WTC11 (cell line): ENCODE data around the gene RAI1. TPM values are rescaled to one million over a fixed set of nuclear protein-coding genes. Genes with fewer than 3 reads are reported as not detected.

Experiments used
- ATAC-seq: fragments of 200-7000 bp; cut with Tn5 transposase; 2 replicates; pipeline ENCODE4 v1.10.0; 2021; ENCODE audit warnings: mild to moderate bottlenecking, moderate library complexity
- CTCF ChIA-PET: fragments of 300-600 bp; sonication (Branson Sonifier 250); formaldehyde crosslinking; loops from one replicate; lab custom pipeline; 2021; ENCODE audit warnings: antibody characterized with exemption; lab: Charles Lee
- POLR2A ChIA-PET: fragments of 350-600 bp; sonication (Branson Sonifier 250); formaldehyde crosslinking; loops from one replicate; lab custom pipeline; 2021; ENCODE audit warnings: antibody characterized with exemption; lab: Charles Lee
- DNase-seq: peaks from one replicate; pipeline ENCODE4 v3.0.0; 2021; ENCODE audit warnings: low spot score
- H3K27ac Mint-ChIP-seq: 2 replicates; pipeline ENCODE4 v1.8.0; 2021; ENCODE audit warnings: mixed read lengths
- H3K27me3 Mint-ChIP-seq: 2 replicates; pipeline ENCODE4 v1.8.0; 2021; ENCODE audit warnings: low read depth, mild to moderate bottlenecking, moderate library complexity, mixed read lengths
- H3K36me3 Mint-ChIP-seq: 2 replicates; pipeline ENCODE4 v1.8.0; 2021; ENCODE audit warnings: mixed read lengths
- H3K4me1 Mint-ChIP-seq: 2 replicates; pipeline ENCODE4 v1.8.0; 2022; ENCODE audit warnings: mixed read lengths
- H3K4me3 Mint-ChIP-seq: 2 replicates; pipeline ENCODE4 v1.8.0; 2021; ENCODE audit warnings: mild to moderate bottlenecking, moderate library complexity, mixed read lengths
- H3K9me3 Mint-ChIP-seq: 2 replicates; pipeline ENCODE4 v1.8.0; 2021; ENCODE audit warnings: mixed read lengths
- AFF4 ChIP-seq: sonication (generic); formaldehyde crosslinking; IDR thresholded peaks from 2 replicates; pipeline ENCODE4 v1.8.1; 2023; ENCODE audit warnings: mild to moderate bottlenecking, missing genetic modification reagents, borderline replicate concordance
- CTCF ChIP-seq: fragments of 200-600 bp; IDR thresholded peaks from 2 replicates; pipeline ENCODE4 v1.8.0; 2022; ENCODE audit warnings: antibody characterized with exemption
- ERG ChIP-seq: fragments of 250-450 bp; sonication (Bioruptor Pico); IDR thresholded peaks from 2 replicates; pipeline ENCODE4 v1.8.0; 2021; ENCODE audit warnings: mild to moderate bottlenecking
- KAT7 ChIP-seq: sonication (generic); formaldehyde crosslinking; IDR thresholded peaks from 2 replicates; pipeline ENCODE4 v1.8.1; 2023; ENCODE audit warnings: missing genetic modification reagents, mild to moderate bottlenecking, borderline replicate concordance
- MAX ChIP-seq: sonication (generic); formaldehyde crosslinking; IDR thresholded peaks from 2 replicates; pipeline ENCODE4 v1.8.0; 2022; ENCODE audit warnings: mild to moderate bottlenecking, missing genetic modification reagents
- MYBL2 ChIP-seq: sonication (generic); formaldehyde crosslinking; IDR thresholded peaks from 2 replicates; pipeline ENCODE4 v1.8.1; 2023; ENCODE audit warnings: mild to moderate bottlenecking, moderate library complexity, missing genetic modification reagents
- NFATC4 ChIP-seq: fragments of 250-450 bp; sonication (Bioruptor Pico); IDR thresholded peaks from 2 replicates; pipeline ENCODE4 v1.9.0; 2021; ENCODE audit warnings: mild to moderate bottlenecking
- NR2C2 ChIP-seq: sonication (generic); formaldehyde crosslinking; IDR thresholded peaks from 2 replicates; pipeline ENCODE4 v1.8.0; 2022; ENCODE audit warnings: mild to moderate bottlenecking, missing genetic modification reagents
- RELA ChIP-seq: sonication (generic); formaldehyde crosslinking; IDR thresholded peaks from 2 replicates; pipeline ENCODE4 v1.8.1; 2022; ENCODE audit warnings: missing genetic modification reagents, mild to moderate bottlenecking, borderline replicate concordance
- TP53 ChIP-seq: sonication (generic); formaldehyde crosslinking; IDR thresholded peaks from 2 replicates; pipeline ENCODE4 v1.8.1; 2023; ENCODE audit warnings: mild to moderate bottlenecking, missing genetic modification reagents
- ZNF121 ChIP-seq: sonication (generic); formaldehyde crosslinking; IDR thresholded peaks from 2 replicates; pipeline ENCODE4 v1.8.0; 2023; ENCODE audit warnings: missing genetic modification reagents
- ZNF232 ChIP-seq: sonication (generic); formaldehyde crosslinking; IDR thresholded peaks from 2 replicates; pipeline ENCODE4 v1.8.0; 2022; ENCODE audit warnings: mild to moderate bottlenecking, missing genetic modification reagents
- total RNA-seq: library from RNA; stranded (reverse); gene quantifications from 3 replicates; pipeline ENCODE4 v1.2.3, GENCODE V29; 2021

The RAI1 gene
- total RNA-seq, 1 experiment from 2014 or later = 12.7 TPM

GRCh38 chr17:17681744-17682292 is 560 bp downstream of the RAI1 start (continued):
- no peak for TF ChIP-seq MAX
- no peak for TF ChIP-seq TP53 (CRISPR knock-in tag)
- TF ChIP-seq, all 79 proteins: peak for 1

- peaks cover 89% of the 10 kb centered on the region for H3K27me3 Mint-ChIP-seq
- POLR2A ChIA-PET = no interaction called here
- peak overlapping the region; percentile 76 for H3K4me3 Mint-ChIP-seq
- no peak overlapping the region for H3K27ac Mint-ChIP-seq
- DNase-seq = no peak
- H3K36me3 Mint-ChIP-seq = no peaks in the 10 kb centered on the region
- no peak for TF ChIP-seq NR2C2
- TF ChIP-seq MYBL2 (CRISPR knock-in tag) = 0 out of 2 replicates have a peak, but pooled peaks have one; percentile 6
- TF ChIP-seq, all 79 proteins: peak for 1
- CTCF ChIA-PET = interaction anchor here (0.5 to 3.0 kb wide), 11 partner anchors 8 to 92 kb away, joined by 3 to 18 read pairs (median 3); no protein-coding TSS in a partner anchor
- Mint-ChIP-seq H3K9me3 (no peaks in the 10 kb centered on the region), H3K4me1 (peaks cover 43% of the 10 kb centered on the region)
- no peak for ATAC-seq
These were observed 1.1 kb downstream of the RAI1 start for GRCh38 chr17:17682293-17682736.

- TF ChIP-seq NFATC4 = no peak
- TF ChIP-seq AFF4 = no peak
- TF ChIP-seq MYBL2 (CRISPR knock-in tag) = 0 out of 2 replicates have a peak, but pooled peaks have one; percentile 12
- no peak for TF ChIP-seq RELA (CRISPR knock-in tag)
- TF ChIP-seq CTCF = no peak
- peak; percentile 42; the same call in 1 of the 2 replicates for TF ChIP-seq MAX
- Mint-ChIP-seq H3K36me3 (no peaks in the 10 kb centered on the region), H3K4me3 (peak overlapping the region; percentile 76), H3K27me3 (peaks cover 89% of the 10 kb centered on the region), H3K4me1 (peaks cover 43% of the 10 kb centered on the region), H3K9me3 (no peaks in the 10 kb centered on the region), H3K27ac (no peak overlapping the region)
- CTCF ChIA-PET = interaction anchor here (0.8 to 3.0 kb wide), 12 partner anchors 8 to 98 kb away, joined by 3 to 18 read pairs (median 3); no protein-coding TSS in a partner anchor
- ATAC-seq (peak; percentile 15), DNase-seq (peak; percentile 59)
- POLR2A ChIA-PET = interaction anchor here (0.5 kb wide), 1 partner anchor 372 kb away, joined by 4 read pairs; no protein-coding TSS in a partner anchor
These were observed 1.8 kb downstream of the RAI1 start for GRCh38 chr17:17682737-17683680.

GRCh38 chr17:17683710-17684365 is 2.6 kb downstream of the RAI1 start:
- ATAC-seq = no peak
- CTCF ChIA-PET = interaction anchor here (1.0 to 2.5 kb wide), 4 partner anchors 22 to 97 kb away, joined by 3 to 5 read pairs (median 4); no protein-coding TSS in a partner anchor
- Mint-ChIP-seq H3K27me3 (peaks cover 91% of the 10 kb centered on the region), H3K9me3 (no peaks in the 10 kb centered on the region), H3K4me1 (peaks cover 43% of the 10 kb centered on the region), H3K27ac (no peak overlapping the region), H3K4me3 (peak overlapping the region; percentile 76), H3K36me3 (no peaks in the 10 kb centered on the region)
- TF ChIP-seq ZNF121 (CRISPR knock-in tag) = peak; percentile 91
- no peak for TF ChIP-seq MYBL2 (CRISPR knock-in tag)
- TF ChIP-seq KAT7 (CRISPR knock-in tag) = no peak
- TF ChIP-seq ERG (CRISPR knock-in tag) = no peak
- TF ChIP-seq ZNF232 (CRISPR knock-in tag) = no peak
- no peak for DNase-seq
- POLR2A ChIA-PET = interaction anchor here (0.5 kb wide), 1 partner anchor 371 kb away, joined by 4 read pairs; no protein-coding TSS in a partner anchor
